Superior temporal gyrus (tissue), 1 donor: ENCODE measurements around the gene HAS3.

ENCODE experiments used
- DNase-seq: peaks from one replicate; pipeline ENCODE4 v3.0.0-alpha.2; 2016; ENCODE audit errors: extremely low spot score

HAS3 gene

GRCh38 chr16:69089091-69089910 is 16.2 kb upstream of the HAS3 start:
- peak; percentile 33 for DNase-seq

- DNase-seq: no peak
Measured at GRCh38 chr16:69093974-69094373, 11.5 kb upstream of the HAS3 start.

GRCh38 chr16:69094501-69094900 is 11.0 kb upstream of the HAS3 start:
- no peak for DNase-seq

- DNase-seq: no peak
Measured at GRCh38 chr16:69095193-69095592, 10.3 kb upstream of the HAS3 start.

- DNase-seq: no peak
Measured at GRCh38 chr16:69100071-69100691, 5.3 kb upstream of the HAS3 start.

GRCh38 chr16:69106491-69107315 is 1.2 kb downstream of the HAS3 start:
- no peak for DNase-seq

GRCh38 chr16:69107316-69107962 is 2.0 kb downstream of the HAS3 start:
- DNase-seq: no peak

GRCh38 chr16:69108064-69108904 is 2.8 kb downstream of the HAS3 start:
- DNase-seq: no peak

- no peak for DNase-seq
Measured at GRCh38 chr16:69108905-69109252, 3.4 kb downstream of the HAS3 start.

GRCh38 chr16:69109486-69110270 is 4.2 kb downstream of the HAS3 start:
- no peak for DNase-seq

- DNase-seq: no peak
Measured at GRCh38 chr16:69110406-69110805, 5.0 kb downstream of the HAS3 start.

GRCh38 chr16:69111216-69111875 is 5.9 kb downstream of the HAS3 start:
- DNase-seq: no peak

GRCh38 chr16:69111876-69112230 is 6.4 kb downstream of the HAS3 start:
- no peak for DNase-seq

- DNase-seq: no peak
Measured at GRCh38 chr16:69112285-69113129, 7.1 kb downstream of the HAS3 start.

- DNase-seq: no peak
Measured at GRCh38 chr16:69113216-69113615, 7.8 kb downstream of the HAS3 start.

GRCh38 chr16:69114346-69114975 is 9.0 kb downstream of the HAS3 start:
- no peak for DNase-seq

- DNase-seq: no peak
Measured at GRCh38 chr16:69114976-69115355, 9.5 kb downstream of the HAS3 start.

- DNase-seq: no peak
Measured at GRCh38 chr16:69115361-69115760, 9.9 kb downstream of the HAS3 start.

- no peak for DNase-seq
Measured at GRCh38 chr16:69115837-69116236, 10.4 kb downstream of the HAS3 start.
